ENCODE data around the gene ACR. TPM values are rescaled to one million over a fixed set of nuclear protein-coding genes. Genes with fewer than 3 reads are reported as not detected.

ACR gene
- total RNA-seq, 2 experiments from 2014 or later = not detected

DNA sequence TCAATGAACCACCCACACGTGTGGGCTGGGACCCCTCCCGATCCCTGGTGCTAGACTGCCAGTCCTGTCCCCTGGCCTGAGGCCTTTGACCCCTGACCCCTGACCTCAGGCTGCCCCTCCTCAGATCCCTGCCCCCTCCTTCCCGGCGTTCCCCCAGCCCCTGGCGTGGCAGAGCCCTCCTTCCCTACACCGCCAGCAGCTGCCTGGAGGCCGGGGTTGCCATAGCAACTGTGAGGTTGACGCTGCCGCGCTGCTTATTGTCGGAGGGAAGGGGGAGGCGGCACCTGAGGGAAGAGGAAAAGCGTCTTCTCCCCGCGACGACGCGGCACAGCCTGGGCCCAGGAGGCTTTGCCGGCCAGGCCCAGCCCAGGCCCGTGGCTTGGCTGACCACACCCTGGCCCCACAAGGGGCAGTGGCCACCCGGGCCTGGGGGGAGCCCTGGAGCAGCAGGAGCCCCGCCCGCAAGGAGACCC, 32.7 kb upstream of the ACR start:
- H3K27me3 Mint-ChIP-seq (ENCODE audit: low read depth) = no peaks in the 10 kb centered on the region
- no peaks in the 10 kb centered on the region for H3K9me3 Mint-ChIP-seq (ENCODE audit: insufficient read depth)
- H3K36me3 Mint-ChIP-seq (ENCODE audit: low read depth) = no peaks in the 10 kb centered on the region
- H3K4me3 Mint-ChIP-seq = no peak overlapping the region
- ChIA-PET POLR2A (no interaction called here), CTCF (no interaction called here)
- H3K27ac Mint-ChIP-seq = no peak overlapping the region
- peaks cover 13% of the 10 kb centered on the region for H3K4me1 Mint-ChIP-seq (ENCODE audit: low read depth)
- ATAC-seq = no peak
- no peak for DNase-seq

GRCh38 chr22:50705851-50706351, 32.1 kb upstream of the ACR start:
- ChIA-PET POLR2A (no interaction called here), CTCF (no interaction called here)
- H3K4me1 Mint-ChIP-seq (ENCODE audit: low read depth) = peaks cover 13% of the 10 kb centered on the region
- ATAC-seq = no peak
- H3K9me3 Mint-ChIP-seq (ENCODE audit: insufficient read depth) = no peaks in the 10 kb centered on the region
- H3K27me3 Mint-ChIP-seq (ENCODE audit: low read depth) = no peaks in the 10 kb centered on the region
- no peak overlapping the region for H3K27ac Mint-ChIP-seq
- no peaks in the 10 kb centered on the region for H3K36me3 Mint-ChIP-seq (ENCODE audit: low read depth)
- no peak for DNase-seq
- no peak overlapping the region for H3K4me3 Mint-ChIP-seq

GRCh38 chr22:50706481-50707125, 31.4 kb upstream of the ACR start:
- ATAC-seq (no peak), DNase-seq (no peak)
- Mint-ChIP-seq H3K27ac (no peak overlapping the region), H3K4me1 (ENCODE audit: low read depth) (peaks cover 13% of the 10 kb centered on the region), H3K27me3 (ENCODE audit: low read depth) (no peaks in the 10 kb centered on the region), H3K4me3 (no peak overlapping the region), H3K36me3 (ENCODE audit: low read depth) (no peaks in the 10 kb centered on the region), H3K9me3 (ENCODE audit: insufficient read depth) (no peaks in the 10 kb centered on the region)
- POLR2A ChIA-PET = no interaction called here
- CTCF ChIA-PET = no interaction called here

DNA sequence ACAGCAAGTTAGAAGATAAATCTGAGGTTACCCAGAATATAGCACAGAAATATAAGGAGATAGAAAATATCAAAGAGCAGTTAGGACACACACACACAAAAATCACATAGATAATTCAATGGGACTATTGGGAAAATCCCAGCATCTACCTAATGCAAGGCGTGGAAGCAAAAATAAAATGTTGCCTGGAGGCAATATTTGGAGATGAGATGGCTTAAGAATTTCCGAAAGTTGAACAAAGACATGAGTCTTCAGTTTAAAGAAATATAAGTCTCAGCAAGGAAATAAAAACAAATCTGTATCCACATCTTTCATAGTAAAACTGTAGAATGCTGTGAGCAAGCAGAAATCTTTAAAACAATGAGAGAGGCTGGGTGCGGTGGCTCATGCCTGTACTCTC, 29.5 kb upstream of the ACR start:
- H3K4me3 Mint-ChIP-seq = no peak overlapping the region
- ChIA-PET CTCF (no interaction called here), POLR2A (no interaction called here)
- no peaks in the 10 kb centered on the region for H3K9me3 Mint-ChIP-seq (ENCODE audit: insufficient read depth)
- no peaks in the 10 kb centered on the region for H3K36me3 Mint-ChIP-seq (ENCODE audit: low read depth)
- no peaks in the 10 kb centered on the region for H3K27me3 Mint-ChIP-seq (ENCODE audit: low read depth)
- no peak for ATAC-seq
- no peak overlapping the region for H3K27ac Mint-ChIP-seq
- DNase-seq = no peak
- no peaks in the 10 kb centered on the region for H3K4me1 Mint-ChIP-seq (ENCODE audit: low read depth)

GRCh38 chr22:50708996-50709395, 29.0 kb upstream of the ACR start:
- Mint-ChIP-seq H3K36me3 (ENCODE audit: low read depth) (no peaks in the 10 kb centered on the region), H3K4me3 (no peak overlapping the region), H3K4me1 (ENCODE audit: low read depth) (no peaks in the 10 kb centered on the region), H3K9me3 (ENCODE audit: insufficient read depth) (no peaks in the 10 kb centered on the region), H3K27ac (no peak overlapping the region), H3K27me3 (ENCODE audit: low read depth) (no peaks in the 10 kb centered on the region)
- POLR2A ChIA-PET = no interaction called here
- no peak for DNase-seq
- ATAC-seq = no peak
- CTCF ChIA-PET = no interaction called here

DNA sequence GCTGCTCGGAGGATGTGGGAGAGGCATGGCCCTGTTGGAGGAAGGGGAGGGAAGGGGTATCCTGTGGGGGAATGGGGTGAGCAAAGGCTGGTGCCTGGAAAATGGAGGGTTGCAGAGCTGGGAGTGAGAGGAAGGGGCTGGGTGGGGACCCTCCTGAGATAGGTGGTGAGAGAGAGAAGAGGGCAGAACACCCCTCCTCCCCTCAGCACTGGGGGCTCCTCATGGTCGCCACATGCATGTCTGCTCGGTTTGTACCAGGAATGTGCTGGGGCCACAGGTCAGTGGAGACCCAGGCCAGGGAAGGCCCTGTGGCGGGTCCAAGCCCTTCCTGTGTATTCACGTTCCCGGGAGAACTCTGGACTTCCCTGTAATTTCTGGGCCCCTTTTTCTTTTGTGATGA, 27.8 kb upstream of the ACR start:
- POLR2A ChIA-PET = no interaction called here

DNA sequence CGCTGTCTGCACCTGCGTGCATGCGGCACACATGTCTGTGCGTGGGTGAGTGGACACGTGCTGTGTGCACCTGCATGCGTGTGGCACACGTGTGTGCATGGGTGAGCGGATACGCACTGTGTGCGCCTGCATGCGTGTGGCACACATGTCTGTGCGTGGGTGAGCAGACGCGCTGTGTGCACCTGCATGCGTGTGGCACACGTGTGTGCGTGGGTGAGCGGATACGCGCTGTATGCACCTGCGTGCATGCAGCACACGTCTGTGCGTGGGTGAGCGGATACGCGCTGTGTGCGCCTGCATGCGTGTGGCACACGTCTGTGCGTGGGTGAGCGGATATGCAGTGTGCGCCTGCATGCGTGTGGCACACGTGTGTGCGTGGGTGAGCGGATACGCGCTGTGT, 27.1 kb upstream of the ACR start:
- CTCF ChIA-PET = no interaction called here
- Mint-ChIP-seq H3K9me3 (ENCODE audit: insufficient read depth) (no peaks in the 10 kb centered on the region), H3K27me3 (ENCODE audit: low read depth) (no peaks in the 10 kb centered on the region)

More for the DNA sequence above, 27.8 kb upstream of the ACR start:
- no peak overlapping the region for H3K27ac Mint-ChIP-seq
- no peaks in the 10 kb centered on the region for H3K27me3 Mint-ChIP-seq (ENCODE audit: low read depth)
- DNase-seq (no peak), ATAC-seq (no peak)
- CTCF ChIA-PET = no interaction called here
- H3K36me3 Mint-ChIP-seq (ENCODE audit: low read depth) = no peaks in the 10 kb centered on the region
- no peaks in the 10 kb centered on the region for H3K4me1 Mint-ChIP-seq (ENCODE audit: low read depth)
- no peaks in the 10 kb centered on the region for H3K9me3 Mint-ChIP-seq (ENCODE audit: insufficient read depth)
- H3K4me3 Mint-ChIP-seq = no peak overlapping the region

DNA sequence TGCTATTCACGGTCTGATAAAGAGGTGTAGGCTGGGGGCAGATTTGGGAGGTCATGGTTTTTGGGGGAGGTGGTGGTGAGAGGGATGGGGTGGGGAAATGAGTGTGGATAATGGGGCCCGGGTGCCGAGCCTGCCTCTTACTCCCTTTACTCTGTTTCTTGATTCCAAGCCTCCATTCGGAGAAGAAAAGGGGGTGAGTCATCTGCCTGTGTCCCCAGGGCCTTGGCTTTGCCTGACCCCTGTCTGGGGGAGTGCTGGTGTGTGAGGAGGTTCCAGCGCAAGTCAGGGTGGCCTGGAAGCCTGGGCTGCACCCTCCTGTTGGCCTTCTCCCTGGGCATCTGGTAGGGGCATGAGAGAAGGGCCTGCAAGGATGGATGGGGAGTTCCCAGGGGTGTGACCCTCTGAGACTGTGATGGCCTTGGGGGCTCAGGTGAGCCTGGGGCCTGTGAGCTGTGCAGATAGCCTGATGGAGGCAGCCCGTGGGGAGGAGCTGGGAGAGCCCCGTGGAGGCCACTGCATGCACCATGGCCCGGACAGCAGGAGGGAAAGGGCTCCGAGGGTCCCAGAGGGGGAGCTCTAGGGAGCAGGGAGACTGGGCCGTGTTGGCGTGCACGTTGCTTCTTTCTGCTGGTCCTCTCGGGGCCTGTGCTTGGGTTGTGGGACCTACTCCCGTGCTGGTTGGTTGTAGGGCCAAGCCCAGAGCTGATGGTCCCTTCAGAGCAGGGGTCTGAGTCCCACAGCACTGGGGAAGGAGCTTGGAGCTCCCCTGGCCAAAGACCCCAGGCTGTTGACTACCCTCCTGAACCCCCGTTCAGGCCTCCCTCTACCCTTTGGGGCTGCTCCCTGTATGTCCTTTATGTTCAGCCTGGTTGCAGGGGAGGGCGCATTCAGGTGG, 26.3 kb upstream of the ACR start:
- CTCF ChIA-PET = no interaction called here
- Mint-ChIP-seq H3K4me1 (ENCODE audit: low read depth) (no peaks in the 10 kb centered on the region), H3K27me3 (ENCODE audit: low read depth) (no peaks in the 10 kb centered on the region), H3K27ac (no peak overlapping the region), H3K36me3 (ENCODE audit: low read depth) (no peaks in the 10 kb centered on the region), H3K9me3 (ENCODE audit: insufficient read depth) (no peaks in the 10 kb centered on the region), H3K4me3 (no peak overlapping the region)
- DNase-seq = no peak
- POLR2A ChIA-PET = no interaction called here
- no peak for ATAC-seq

More for the DNA sequence above, 27.1 kb upstream of the ACR start:
- ATAC-seq (no peak), DNase-seq (no peak)
- Mint-ChIP-seq H3K4me1 (ENCODE audit: low read depth) (no peaks in the 10 kb centered on the region), H3K36me3 (ENCODE audit: low read depth) (no peaks in the 10 kb centered on the region), H3K4me3 (no peak overlapping the region), H3K27ac (no peak overlapping the region)
- POLR2A ChIA-PET = no interaction called here

- Mint-ChIP-seq H3K27ac (no peak overlapping the region), H3K27me3 (ENCODE audit: low read depth) (no peaks in the 10 kb centered on the region), H3K36me3 (ENCODE audit: low read depth) (no peaks in the 10 kb centered on the region), H3K9me3 (ENCODE audit: insufficient read depth) (no peaks in the 10 kb centered on the region), H3K4me1 (ENCODE audit: low read depth) (no peaks in the 10 kb centered on the region), H3K4me3 (no peak overlapping the region)
- ChIA-PET POLR2A (no interaction called here), CTCF (no interaction called here)
- ATAC-seq (no peak), DNase-seq (no peak)
These were observed 25.5 kb upstream of the ACR start for GRCh38 chr22:50712341-50713007.

- Mint-ChIP-seq H3K36me3 (ENCODE audit: low read depth) (no peaks in the 10 kb centered on the region), H3K4me1 (ENCODE audit: low read depth) (no peaks in the 10 kb centered on the region), H3K4me3 (no peak overlapping the region), H3K27me3 (ENCODE audit: low read depth) (no peaks in the 10 kb centered on the region), H3K27ac (no peak overlapping the region), H3K9me3 (ENCODE audit: insufficient read depth) (no peaks in the 10 kb centered on the region)
- no peak for ATAC-seq
- ChIA-PET POLR2A (no interaction called here), CTCF (no interaction called here)
- no peak for DNase-seq
These were observed 25.0 kb upstream of the ACR start for GRCh38 chr22:50713008-50713385.

DNA sequence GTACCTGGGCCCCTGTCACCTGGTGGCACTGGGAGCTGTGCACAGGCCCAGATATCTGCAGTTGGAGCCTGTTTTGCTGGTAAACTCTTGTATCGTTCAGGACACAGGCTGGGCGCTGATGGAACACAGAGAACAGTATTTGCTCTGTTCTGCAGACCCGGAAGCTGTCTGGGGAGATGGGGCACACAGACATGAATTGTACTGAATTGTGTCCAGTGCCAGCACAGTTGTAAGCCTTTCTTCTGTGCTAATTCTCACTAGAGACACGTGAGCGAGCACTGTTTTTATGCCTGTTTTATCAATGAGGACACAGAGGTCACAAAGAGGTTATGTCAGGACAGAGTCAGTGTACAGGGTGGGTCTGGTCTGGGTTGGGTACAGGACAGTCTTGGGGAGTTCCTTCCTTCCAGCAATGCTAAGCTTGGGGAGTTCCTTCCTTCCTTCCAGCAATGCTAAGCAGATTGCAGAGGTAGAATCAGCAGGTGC, 24.4 kb upstream of the ACR start:
- ChIA-PET POLR2A (no interaction called here), CTCF (interaction anchor here (0.8 kb wide), 1 partner anchor 19 kb away, joined by 3 read pairs; no protein-coding TSS in a partner anchor)
- no peaks in the 10 kb centered on the region for H3K4me1 Mint-ChIP-seq (ENCODE audit: low read depth)
- ATAC-seq (no peak), DNase-seq (no peak)
- no peak overlapping the region for H3K4me3 Mint-ChIP-seq
- no peaks in the 10 kb centered on the region for H3K27me3 Mint-ChIP-seq (ENCODE audit: low read depth)
- H3K27ac Mint-ChIP-seq = no peak overlapping the region
- no peaks in the 10 kb centered on the region for H3K36me3 Mint-ChIP-seq (ENCODE audit: low read depth)
- no peaks in the 10 kb centered on the region for H3K9me3 Mint-ChIP-seq (ENCODE audit: insufficient read depth)

DNA sequence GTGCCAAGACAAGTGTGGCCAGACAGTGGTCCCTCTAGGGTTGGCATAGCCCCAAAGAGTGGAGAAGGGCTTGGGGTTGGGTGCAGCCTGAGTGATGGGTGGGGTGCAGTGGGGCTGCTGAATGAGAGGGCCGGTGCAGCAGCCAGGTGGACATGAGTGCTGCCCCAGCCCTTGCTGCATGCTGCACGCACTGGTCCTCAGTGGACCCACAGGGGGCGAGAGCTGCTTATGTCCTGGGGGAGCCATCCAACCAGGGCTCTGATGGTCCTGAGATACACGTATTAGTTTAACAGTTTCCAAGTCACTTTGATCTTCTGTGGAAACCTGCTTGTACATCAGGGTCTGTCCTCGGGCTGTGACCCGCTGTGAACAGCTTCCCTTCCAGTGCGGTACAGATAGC, 23.9 kb upstream of the ACR start:
- DNase-seq (no peak), ATAC-seq (no peak)
- POLR2A ChIA-PET = no interaction called here
- Mint-ChIP-seq H3K27me3 (ENCODE audit: low read depth) (no peaks in the 10 kb centered on the region), H3K9me3 (ENCODE audit: insufficient read depth) (no peaks in the 10 kb centered on the region), H3K36me3 (ENCODE audit: low read depth) (no peaks in the 10 kb centered on the region), H3K4me3 (no peak overlapping the region), H3K27ac (no peak overlapping the region), H3K4me1 (ENCODE audit: low read depth) (no peaks in the 10 kb centered on the region)
- CTCF ChIA-PET = interaction anchor here (0.8 kb wide), 1 partner anchor 19 kb away, joined by 3 read pairs; no protein-coding TSS in a partner anchor
